Gastroesophageal sphincter (tissue), 4 donors: ENCODE results near the gene TACC3. TPM values are rescaled to one million over a fixed set of nuclear protein-coding genes. Genes with fewer than 3 reads are reported as not detected.

Experiments used
- ATAC-seq: fragments of 150-250 bp; one replicate; pipeline ENCODE4 v1.9.1; 2016; ENCODE audit warnings: mild to moderate bottlenecking, moderate library complexity
- H3K27ac ChIP-seq, 4 donors: fragments of 200-600 bp; sonication (generic) in 3 of 4; 1 replicate in 3 of 4; 2 replicates in 1 of 4; pipeline ENCODE4 v1.5.1; 2016 to 2019
- H3K27me3 ChIP-seq: fragments of 200-600 bp; sonication (generic); one replicate; pipeline ENCODE4 v1.5.1; 2019
- H3K36me3 ChIP-seq, 2 donors: fragments of 200-600 bp; sonication (generic); one replicate each; pipeline ENCODE4 v1.5.1; 2019; ENCODE audit warnings: control low read depth in 1 of 2
- H3K4me1 ChIP-seq, 3 donors: fragments of 200-600 bp; sonication (generic); 1 replicate in 2 of 3; 2 replicates in 1 of 3; pipeline ENCODE4 v1.5.1; 2016 to 2019; ENCODE audit warnings: control low read depth in 2 of 3
- H3K4me3 ChIP-seq, 2 donors: fragments of 200-600 bp; sonication (generic); one replicate each; pipeline ENCODE4 v1.5.1; 2019; ENCODE audit warnings: mild to moderate bottlenecking in 1 of 2, moderate library complexity in 1 of 2
- H3K9me3 ChIP-seq, 3 donors: fragments of 200-600 bp; sonication (generic); one replicate each; pipeline ENCODE4 v1.5.1; 2017 to 2019; ENCODE audit warnings: control low read depth in 2 of 3
- CTCF ChIP-seq, 4 experiments: fragments of 200-600 bp in 2 of 4; fragments of 450-650 bp in 2 of 4; sonication (generic) in 1 of 4; IDR thresholded peaks; one replicate each; pipeline ENCODE4 v1.5.1; 2017 to 2019; ENCODE audit warnings: antibody characterized with exemption in 4 of 4, mild to moderate bottlenecking in 2 of 4, moderate library complexity in 2 of 4
- EP300 ChIP-seq: sonication (generic); formaldehyde crosslinking; IDR thresholded peaks from one replicate; pipeline ENCODE4 v1.6.1; 2017; ENCODE audit warnings: antibody characterized with exemption, mild to moderate bottlenecking
- POLR2A ChIP-seq, 2 donors: fragments of 450-650 bp; IDR thresholded peaks; one replicate each; pipeline ENCODE4 v1.6.1; 2017; ENCODE audit warnings: antibody characterized with exemption in 2 of 2, mild to moderate bottlenecking in 2 of 2, moderate library complexity in 1 of 2
- POLR2AphosphoS5 ChIP-seq: sonication (generic); formaldehyde crosslinking; IDR thresholded peaks from one replicate; pipeline ENCODE4 v1.6.1; 2017; ENCODE audit warnings: antibody characterized with exemption
- WGBS, 2 donors: methylation state at CpG; one replicate each; pipeline ENCODE4 v1.1.5; 2018; ENCODE audit warnings: low coverage in 1 of 2; 5-methylcytosine and 5-hydroxymethylcytosine counted together
- total RNA-seq, 4 donors: library from RNA; depleted of rRNA; stranded (reverse); fragments of >200 nt; gene quantifications; one replicate each; pipeline ENCODE4 v1.1.0, GENCODE V29; 2016

The TACC3 gene
- total RNA-seq, 4 donors from 2014 or later = 6.0 to 8.2 (median 7.1) TPM

GRCh38 chr4:1786544-1787362, 65.4 kb downstream of the TACC3 start:
- WGBS, 2 donors = 100% methylated on average over 1 of the region's 34 CpGs; no CpG with 5 or more reads in 1 of the 2 donors
- no peak for ATAC-seq
- Histone ChIP-seq H3K4me3 (no peak overlapping the region), H3K36me3 (no peaks in the 10 kb centered on the region), H3K4me1 (peaks cover 0 to 9% (median 0%) of the 10 kb centered on the region in 3 donors), H3K9me3 (no peaks in the 10 kb centered on the region), H3K27me3 (peaks cover 11% of the 10 kb centered on the region), H3K27ac (no peak overlapping the region)
- TF ChIP-seq POLR2A (IDR thresholded peaks at IDR 0.05) = no peak
- TF ChIP-seq EP300 = no peak
- TF ChIP-seq POLR2AphosphoS5 = no peak

- no peak overlapping the region for H3K27ac ChIP-seq
- no peaks in the 10 kb centered on the region for H3K36me3 ChIP-seq
- TF ChIP-seq CTCF (IDR thresholded peaks at IDR 0.05) = no peak
- TF ChIP-seq EP300 = no peak
- no peak for TF ChIP-seq POLR2A (IDR thresholded peaks at IDR 0.05)
- TF ChIP-seq POLR2AphosphoS5 = no peak
- H3K27me3 ChIP-seq = peaks cover 17% of the 10 kb centered on the region
- H3K4me1 ChIP-seq = peaks cover 0 to 9% (median 0%) of the 10 kb centered on the region in 3 donors
- H3K4me3 ChIP-seq = no peak overlapping the region
- ATAC-seq = no peak
- 4 to 32% methylated on average over 8 to 18 of the region's 25 CpGs for WGBS, 2 donors
- H3K9me3 ChIP-seq = no peaks in the 10 kb centered on the region
These were observed 66.2 kb downstream of the TACC3 start for GRCh38 chr4:1787411-1788077.

- ATAC-seq = no peak
- 44 to 53% methylated on average over 9 to 10 of the region's 13 CpGs for whole genome bisulfite sequencing, 2 donors
- H3K27me3 ChIP-seq = peaks cover 24% of the 10 kb centered on the region
These were observed 67.1 kb downstream of the TACC3 start for GRCh38 chr4:1788254-1788973.

GRCh38 chr4:1789552-1789951, 68.2 kb downstream of the TACC3 start:
- Histone ChIP-seq H3K27me3 (peaks cover 35% of the 10 kb centered on the region), H3K27ac (no peak overlapping the region), H3K36me3 (no peaks in the 10 kb centered on the region), H3K4me3 (no peak overlapping the region), H3K9me3 (no peaks in the 10 kb centered on the region), H3K4me1 (peaks cover 0 to 27% (median 8%) of the 10 kb centered on the region in 3 donors)
- no peak for ATAC-seq
- no peak for TF ChIP-seq POLR2AphosphoS5
- TF ChIP-seq POLR2A (IDR thresholded peaks at IDR 0.05) = no peak
- TF ChIP-seq CTCF (IDR thresholded peaks at IDR 0.05) = no peak
- TF ChIP-seq EP300 = no peak
- no CpG with 5 or more reads among the region's 21 CpGs for WGBS, 2 donors

More at GRCh38 chr4:1788254-1788973, 67.1 kb downstream of the TACC3 start:
- no peaks in the 10 kb centered on the region for H3K9me3 ChIP-seq
- H3K36me3 ChIP-seq = no peaks in the 10 kb centered on the region
- H3K27ac ChIP-seq = no peak overlapping the region
- no peak for TF ChIP-seq POLR2AphosphoS5
- no peak for TF ChIP-seq POLR2A (IDR thresholded peaks at IDR 0.05)
- no peak for TF ChIP-seq EP300
- no peak for TF ChIP-seq CTCF (IDR thresholded peaks at IDR 0.05)
- H3K4me3 ChIP-seq = no peak overlapping the region
- peaks cover 0 to 16% (median 0%) of the 10 kb centered on the region in 3 donors for H3K4me1 ChIP-seq

- H3K4me1 ChIP-seq = peaks cover 0 to 31% (median 11%) of the 10 kb centered on the region in 3 donors
- no peak overlapping the region for H3K4me3 ChIP-seq
- WGBS, 2 donors = 85% methylated on average over 9 of the region's 10 CpGs; no CpG with 5 or more reads in 1 of the 2 donors
- H3K36me3 ChIP-seq = no peaks in the 10 kb centered on the region
- peaks cover 40% of the 10 kb centered on the region for H3K27me3 ChIP-seq
- TF ChIP-seq POLR2AphosphoS5 (no peak), EP300 (no peak), CTCF (IDR thresholded peaks at IDR 0.05) (no peak), POLR2A (IDR thresholded peaks at IDR 0.05) (no peak)
- no peak for ATAC-seq
- H3K27ac ChIP-seq = no peak overlapping the region
- no peaks in the 10 kb centered on the region for H3K9me3 ChIP-seq
These were observed 68.7 kb downstream of the TACC3 start for GRCh38 chr4:1790005-1790404.
